OCI-M1 (cell line): ENCODE measurements around the gene ZNF146.
"Not testable (repeated sequence)": the region's sequence is repeated elsewhere in the genome, so short reads cannot be mapped to it uniquely, and the experiment has no call there.

ENCODE experiments used
- DNase-seq: peaks from one replicate; lab custom pipeline; 2025; lab: John Stamatoyannopoulos, UW

ZNF146 gene

DNA sequence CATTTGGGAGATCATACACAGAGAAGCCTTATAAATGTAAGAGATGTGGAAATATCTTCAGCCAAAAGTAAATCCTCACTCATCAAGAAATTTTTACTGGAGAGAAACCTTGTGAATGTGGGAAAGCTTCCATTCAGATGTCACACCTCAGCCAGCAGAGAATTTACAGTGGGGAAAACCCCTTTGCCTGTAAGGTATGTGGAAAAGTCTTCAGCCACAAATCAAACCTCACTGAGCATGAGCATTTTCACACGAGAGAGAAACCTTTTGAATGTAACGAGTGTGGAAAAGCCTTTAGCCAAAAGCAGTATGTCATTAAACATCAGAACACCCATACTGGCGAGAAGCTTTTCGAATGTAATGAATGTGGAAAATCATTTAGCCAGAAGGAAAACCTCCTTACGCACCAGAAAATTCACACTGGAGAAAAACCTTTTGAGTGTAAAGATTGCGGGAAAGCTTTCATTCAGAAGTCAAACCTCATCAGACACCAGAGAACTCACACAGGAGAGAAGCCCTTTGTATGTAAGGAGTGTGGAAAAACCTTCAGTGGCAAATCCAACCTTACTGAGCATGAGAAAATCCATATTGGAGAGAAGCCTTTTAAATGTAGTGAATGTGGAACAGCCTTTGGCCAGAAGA lies 21.5 kb downstream of the ZNF146 start:
- no peak for DNase-seq

DNA sequence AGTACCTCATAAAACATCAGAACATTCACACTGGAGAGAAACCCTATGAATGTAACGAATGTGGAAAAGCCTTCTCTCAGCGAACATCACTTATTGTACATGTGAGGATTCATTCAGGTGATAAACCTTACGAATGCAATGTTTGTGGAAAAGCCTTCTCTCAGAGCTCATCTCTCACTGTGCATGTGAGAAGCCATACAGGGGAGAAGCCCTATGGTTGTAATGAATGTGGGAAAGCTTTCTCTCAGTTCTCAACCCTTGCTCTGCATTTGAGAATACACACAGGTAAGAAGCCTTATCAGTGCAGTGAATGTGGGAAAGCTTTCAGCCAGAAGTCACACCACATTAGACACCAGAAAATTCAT lies 22.0 kb downstream of the ZNF146 start:
- DNase-seq, result no peak

DNA sequence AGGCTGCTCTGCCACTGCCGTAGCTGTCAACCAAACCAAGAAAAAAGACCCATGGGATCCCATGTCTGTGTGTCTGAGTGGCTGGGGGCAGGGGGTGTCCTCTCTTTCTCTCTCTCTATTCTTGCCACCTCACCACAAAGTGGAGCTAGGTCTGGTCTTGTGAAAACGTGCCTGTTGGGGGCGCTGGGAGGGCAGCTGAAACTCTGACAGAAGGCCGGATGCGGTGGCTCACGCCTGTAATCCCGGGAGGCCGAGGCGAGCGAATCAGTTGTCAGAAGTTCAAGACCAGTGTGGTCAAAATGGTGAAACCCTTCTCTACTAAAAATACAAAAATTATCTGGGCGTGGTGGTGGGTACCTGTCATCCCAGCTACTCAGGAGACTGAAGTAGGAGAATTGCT lies 29.2 kb downstream of the ZNF146 start:
- DNase-seq, result no peak

DNA sequence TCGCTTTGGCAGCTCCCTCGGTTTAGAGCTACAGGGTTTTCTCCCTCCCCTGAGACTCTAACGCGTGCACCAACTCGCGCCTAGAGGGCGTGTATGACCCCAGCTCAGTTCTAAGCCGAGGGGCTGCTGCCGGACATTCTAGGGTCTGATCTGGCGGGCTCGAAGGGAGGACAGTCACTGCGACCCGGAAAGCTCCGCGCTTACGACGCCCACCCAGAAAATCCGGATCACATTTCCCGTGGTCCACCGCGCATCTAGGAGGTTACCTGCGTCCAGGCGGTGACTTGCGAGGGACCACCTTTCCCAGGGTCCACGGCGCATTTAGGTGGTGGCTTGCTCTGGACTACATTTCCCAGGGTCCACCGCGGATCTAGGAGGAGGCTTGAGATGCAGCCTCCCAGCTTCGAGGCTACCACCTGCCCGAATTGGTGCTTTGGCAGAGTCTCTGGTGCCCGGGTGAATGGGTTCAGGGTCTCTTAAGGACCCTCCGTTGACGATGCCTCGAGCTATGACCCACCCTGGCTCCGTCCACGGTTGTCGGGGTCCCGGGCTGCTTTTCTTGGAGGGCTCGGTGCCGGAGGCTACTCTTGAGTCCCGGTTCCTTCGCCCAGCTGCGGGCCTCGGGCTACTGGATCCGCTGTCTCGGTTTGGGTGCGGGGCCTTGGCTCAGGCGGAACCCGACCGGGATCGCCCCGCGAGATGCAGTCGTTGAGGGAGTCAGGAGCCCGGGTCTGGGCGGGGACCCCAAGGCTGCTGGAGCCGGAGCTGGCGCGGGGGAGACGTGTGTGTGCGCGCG lies 30.5 kb downstream of the ZNF146 start:
- no peak for DNase-seq

DNA sequence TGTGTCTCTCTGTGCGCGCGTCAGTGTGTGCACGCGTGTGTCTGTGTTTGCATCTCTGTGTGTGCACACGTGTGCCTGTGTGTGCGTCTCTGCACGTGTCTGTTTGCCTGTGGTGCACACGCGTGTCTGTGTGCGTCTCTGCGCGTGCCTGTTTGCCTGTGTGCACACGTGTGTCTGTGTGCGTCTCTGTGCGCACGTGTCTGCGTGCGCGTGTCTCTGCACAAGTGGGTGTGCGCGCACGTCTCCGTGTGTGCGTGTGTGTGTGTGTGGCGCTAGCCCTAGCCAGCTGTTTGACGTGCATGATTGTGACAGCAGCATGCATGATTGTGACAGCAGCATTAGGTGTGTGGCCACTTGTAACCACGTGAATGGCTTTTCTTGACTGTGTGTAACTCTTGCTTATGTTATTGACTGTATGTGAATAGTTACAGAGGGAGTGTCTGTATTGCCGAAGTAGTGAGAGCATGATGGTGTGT lies 31.1 kb downstream of the ZNF146 start:
- no peak for DNase-seq

DNA sequence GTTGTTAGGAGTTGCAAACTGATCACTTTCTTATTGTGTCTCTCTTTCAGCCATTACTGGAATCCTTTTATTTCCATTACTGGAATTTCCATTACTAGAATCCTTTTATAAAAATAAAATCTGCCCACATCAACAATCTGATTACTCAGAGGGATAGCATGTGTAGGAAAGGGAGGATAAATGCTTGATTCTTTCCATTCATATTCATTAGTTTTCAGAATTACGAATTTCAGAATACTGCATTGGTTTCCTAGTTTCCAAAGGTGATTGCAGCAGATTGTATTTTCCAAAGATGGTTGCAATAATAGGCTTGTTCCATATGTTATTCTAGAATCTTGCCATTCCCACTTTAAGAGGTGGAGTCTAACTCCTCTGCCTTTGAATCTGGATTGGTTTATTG lies 37.1 kb downstream of the ZNF146 start:
- no peak for DNase-seq

DNA sequence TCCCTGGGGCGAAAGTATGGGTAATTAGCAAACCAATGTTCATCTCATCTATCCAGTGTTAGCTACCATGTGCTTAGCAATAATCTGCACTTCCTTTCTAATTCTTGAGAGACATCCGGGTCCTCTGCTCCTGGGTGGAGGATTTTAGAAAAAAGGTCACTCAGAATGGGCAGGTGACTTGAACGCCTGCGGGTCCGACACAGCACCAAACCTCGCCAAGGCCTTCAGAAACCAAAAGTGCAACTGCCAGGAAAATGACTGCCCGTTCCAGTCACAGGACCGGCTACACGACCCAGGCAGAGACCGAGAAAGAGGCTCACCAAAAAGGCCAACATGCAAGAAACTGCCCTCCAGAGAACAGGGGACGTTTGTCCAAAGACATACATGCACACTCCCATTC lies 39.9 kb downstream of the ZNF146 start:
- DNase-seq, result no peak

DNA sequence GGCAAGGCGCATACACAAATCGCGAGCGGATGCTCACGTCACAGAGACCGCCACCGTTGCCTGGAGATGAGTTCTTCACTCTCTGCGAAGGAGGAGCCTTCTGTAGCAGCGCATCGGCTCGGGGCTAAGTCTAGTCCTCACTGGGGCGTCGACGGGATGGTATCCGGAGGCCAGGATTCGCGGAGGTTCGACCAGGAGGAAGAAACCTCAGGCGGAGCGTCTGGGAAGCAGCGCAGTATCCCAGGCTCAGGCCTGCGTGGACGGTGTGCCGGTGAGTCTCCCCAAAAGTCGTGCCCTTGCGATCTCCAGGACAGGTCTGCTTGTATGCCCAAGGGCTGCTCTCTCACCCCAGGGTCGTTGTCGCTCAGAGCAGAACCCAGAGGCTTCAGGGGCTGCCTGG lies 40.4 kb downstream of the ZNF146 start:
- DNase-seq, result no peak

DNA sequence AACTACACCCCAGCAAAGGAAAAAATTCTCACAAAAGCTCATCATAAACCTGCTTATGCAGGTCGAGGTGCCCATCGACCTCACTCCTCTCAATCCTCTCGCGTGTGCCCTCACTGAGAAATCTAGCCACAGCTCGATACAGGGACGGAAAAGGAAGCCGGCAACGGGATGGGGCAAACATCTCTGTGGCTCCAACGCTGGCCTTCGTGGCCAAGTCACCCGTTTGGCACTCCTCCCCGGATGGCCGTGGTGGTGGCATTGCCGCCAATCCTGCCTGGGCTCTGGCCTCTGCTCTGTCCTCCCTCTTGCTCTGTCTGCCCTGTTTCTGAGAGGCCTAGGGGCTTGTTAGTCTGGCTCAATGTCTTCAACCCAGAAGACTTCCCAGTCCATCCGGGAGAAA lies 41.2 kb downstream of the ZNF146 start:
- no peak for DNase-seq

DNA sequence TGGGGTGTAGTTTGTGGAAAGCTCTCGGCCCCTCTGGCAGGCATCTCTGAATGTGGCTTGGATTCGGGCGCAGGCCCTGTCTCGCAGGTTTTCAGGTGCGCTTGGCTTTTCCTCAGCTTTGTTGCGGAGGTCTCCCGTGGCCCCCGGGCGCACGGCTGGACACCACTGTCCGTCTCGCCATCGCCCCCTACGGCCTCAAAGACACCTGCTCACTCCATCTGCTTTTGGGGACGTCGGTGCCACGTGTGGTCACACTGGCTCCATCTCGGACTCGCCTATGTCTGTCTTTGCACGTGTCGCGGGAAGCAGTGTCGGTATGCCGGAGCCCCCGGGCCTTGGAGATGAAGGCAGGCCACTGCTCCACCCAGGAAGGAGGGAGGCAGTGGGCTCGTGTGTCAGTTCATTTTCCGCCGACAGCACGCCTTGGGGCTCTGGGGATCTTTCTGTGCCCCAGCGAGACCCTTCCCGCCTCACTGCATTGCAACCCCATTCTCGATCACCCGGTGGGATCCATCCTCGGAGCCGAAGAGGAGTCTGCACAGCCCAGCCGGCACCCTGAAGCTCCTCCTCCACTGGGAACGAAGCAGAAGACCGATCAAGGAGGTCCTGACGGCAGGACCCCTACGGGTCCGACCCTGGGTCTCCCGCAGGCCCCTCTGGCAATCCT lies 42.1 kb downstream of the ZNF146 start:
- no peak for DNase-seq

DNA sequence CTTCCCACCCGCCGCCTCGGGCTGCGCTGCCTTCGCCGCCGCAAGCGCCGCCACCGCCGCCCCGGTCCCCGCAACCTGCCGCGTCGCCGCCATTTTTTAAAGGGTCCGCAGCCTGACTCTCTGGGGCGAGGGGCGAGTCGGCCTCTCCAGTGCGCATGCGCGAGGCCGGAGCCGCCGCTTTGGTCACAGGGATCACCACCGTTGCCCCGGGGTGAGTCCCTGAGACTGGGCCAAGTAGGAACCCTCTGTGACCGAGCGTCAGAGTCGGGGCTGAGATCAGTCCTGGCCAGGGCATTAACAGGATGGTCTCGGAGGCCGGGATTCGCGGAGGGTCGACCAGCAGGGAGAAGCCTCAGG lies 42.6 kb downstream of the ZNF146 start:
- DNase-seq, result no peak

DNA sequence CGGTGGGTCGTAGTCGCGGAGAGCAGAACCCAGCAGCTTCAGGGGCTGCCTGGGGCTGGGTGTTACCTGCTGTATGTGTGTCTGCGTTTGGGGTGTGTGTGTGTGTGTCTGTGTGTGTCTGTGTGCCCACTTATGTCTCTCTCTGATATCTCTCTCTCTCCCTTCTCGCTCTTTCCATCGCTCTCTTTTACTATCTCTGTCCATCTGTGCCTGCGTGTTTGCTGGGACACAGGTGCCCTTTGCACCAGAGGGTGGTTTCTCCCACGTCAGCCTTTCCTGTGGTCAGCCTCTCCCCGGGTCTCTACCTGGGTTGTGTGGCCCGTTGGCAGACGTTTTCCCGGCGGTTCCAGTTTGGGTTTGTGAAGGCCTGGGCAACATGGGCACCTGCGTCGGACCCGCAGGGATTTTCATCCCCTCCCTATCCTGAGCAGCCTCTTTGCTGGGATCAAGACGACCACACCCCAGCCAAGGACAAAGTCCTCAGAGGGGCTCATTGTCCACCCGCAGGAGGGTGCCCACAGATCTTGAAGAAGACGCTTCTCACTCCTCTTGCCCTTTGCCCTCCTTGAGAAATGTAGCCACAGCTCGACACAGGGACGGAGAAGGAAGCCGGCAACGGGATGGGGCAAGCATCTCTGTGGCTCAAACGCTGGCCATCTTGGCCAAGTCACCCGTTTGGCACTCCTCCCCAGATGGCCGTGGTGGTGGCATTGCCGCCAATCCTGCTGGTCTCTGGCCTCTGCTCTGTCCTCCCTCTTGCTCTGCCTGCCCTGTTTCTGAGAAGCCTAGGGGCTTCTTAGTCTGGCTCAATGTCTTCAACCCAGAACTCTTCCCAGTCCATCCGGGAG lies 43.3 kb downstream of the ZNF146 start:
- no peak for DNase-seq

DNA sequence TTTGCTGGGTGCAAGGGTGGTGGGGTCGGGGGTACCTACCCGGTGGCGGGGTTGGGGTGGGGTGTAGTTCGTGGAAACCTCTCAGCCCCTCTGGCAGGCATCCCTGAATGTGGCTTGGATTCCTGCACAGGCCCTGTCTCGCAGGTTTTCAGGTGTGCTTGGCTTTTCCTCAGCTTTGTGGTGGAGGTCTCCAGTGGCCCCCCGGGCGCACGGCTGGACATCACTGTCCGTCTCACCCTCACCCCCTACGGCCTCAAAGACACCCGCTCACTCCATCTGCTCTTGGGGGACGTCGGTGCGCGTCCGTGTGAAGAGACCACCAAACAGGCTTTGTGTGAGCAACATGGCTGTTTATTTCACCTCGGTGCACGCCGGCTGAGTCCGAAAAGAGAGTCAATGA lies 44.3 kb downstream of the ZNF146 start:
- no peak for DNase-seq

DNA sequence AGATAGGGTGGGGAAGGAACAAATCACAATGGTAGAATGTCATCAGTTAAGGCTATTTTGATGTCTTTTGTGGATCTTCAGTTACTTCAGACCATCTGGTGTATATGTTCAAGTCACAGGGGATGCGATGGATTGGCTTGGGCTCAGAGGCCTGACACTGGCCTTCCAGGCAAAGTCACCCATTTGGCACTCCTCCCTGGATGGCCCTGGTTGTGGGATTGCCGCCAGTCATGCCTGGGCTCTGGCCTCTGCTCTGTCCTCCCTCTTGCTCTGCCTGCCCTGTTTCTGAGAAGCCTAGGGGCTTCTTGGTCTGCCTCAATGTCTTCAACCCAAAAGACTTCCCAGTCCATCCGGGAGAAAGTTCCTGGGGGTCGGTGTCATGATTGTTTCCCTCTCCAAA lies 50.2 kb downstream of the ZNF146 start:
- no peak for DNase-seq

DNA sequence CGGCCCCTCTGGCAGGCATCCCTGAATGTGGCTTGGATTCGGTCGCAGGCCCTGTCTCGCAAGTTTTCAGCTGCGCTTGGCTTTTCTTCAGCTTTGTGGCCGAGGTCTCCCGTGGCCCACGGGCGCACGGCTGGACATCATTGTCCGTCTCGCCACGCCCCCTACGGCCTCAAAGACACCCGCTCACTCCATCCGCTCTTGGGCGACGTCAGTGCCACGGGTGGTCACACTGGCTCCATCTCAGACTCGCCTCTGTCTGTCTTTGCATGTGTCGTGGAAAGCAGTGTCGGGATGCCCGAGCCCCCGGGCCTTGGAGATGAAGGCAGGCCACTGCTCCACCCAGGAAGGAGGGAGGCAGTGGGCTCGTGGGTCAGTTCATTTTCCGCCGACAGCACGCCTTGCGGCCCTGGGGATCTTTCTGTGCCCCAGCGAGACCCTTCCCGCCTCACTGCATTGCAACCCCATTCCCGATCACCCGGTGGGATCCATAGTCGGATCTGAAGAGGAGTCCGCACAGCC lies 51.0 kb downstream of the ZNF146 start:
- no peak for DNase-seq

DNA sequence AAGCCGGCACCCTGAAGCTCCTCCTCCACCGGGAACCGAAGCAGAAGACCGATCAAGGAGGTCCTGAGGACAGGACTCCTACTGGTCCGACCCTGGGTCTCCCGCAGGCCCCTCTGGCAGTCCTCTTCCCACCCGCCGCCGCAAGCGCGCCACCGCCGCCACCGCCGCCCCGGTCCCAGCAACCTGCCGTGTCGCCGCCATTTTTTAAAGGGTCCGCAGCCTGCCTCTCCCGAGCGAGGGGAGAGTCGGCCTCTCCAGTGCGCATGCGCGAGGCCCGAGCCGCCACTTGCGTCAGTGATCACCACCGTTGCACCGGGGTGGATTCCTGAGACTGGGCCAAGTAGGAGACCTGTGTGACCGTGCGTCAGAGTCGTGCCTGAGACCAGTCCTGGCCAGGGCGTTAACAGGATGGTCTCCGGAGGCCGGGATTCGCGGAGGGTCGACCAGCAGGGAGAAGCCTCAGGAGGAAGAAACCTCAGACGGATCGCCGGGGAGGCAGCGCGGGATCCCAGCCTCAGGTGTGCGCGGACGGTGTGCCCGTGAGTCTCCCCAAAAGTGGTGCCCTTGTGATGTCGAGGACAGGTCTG lies 51.6 kb downstream of the ZNF146 start:
- DNase-seq, result no peak

DNA sequence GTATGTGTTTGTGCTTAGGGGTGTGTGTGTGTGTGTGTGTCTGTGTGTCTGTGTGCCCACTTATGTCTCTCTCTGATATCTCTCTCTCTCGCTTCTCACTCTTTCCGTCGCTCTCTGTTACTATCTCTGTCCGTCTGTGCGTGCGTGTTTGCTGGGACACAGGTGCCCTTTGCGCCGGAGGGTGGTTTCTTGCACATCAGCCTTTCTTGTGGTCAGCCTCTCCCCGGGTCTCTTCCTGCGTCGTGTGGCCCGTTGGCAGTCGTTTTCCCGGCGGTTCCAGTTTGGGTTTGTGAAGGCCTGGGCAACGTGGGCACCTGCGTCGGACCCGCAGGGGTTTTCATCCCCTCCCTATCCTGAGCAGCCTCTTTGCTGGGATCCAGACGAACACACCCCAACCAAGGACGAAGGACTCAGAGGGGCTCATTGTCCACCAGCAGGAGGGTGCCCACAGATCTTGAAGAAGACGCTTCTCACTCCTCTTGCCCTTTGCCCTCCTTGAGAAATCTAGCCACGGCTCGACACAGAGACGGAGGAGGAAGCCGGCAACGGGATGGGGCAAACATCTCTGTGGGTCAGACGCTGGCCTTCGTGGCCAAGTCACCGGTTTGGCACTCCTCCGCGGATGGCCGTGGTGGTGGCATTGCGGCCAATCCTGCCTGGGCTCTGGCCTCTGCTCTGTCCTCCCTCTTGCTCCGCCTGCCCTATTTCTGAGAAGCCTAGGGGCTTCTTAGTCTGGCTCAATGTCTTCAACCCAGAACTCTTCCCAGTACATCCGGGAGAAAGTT lies 52.3 kb downstream of the ZNF146 start:
- DNase-seq, result no peak

DNA sequence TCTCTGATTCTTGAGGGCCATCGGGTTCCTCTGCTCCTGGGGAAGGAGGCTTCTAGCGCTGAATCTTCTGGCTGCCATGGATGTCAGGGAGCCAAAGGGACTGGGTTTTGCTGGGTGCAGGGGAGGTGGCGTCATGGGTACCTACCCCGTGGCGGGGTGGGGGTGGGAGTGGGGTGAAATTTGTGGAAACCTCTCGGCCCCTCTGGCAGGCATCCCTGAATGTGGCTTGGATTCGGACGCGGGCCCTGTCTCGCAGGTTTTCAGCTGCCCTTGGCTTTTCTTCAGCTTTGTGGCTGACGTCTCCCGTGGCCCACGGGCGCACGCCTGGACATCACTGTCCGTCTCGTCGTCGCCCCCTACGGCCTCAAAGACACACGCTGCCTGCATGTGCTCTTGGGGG lies 53.2 kb downstream of the ZNF146 start:
- not testable (repeated sequence) for DNase-seq

DNA sequence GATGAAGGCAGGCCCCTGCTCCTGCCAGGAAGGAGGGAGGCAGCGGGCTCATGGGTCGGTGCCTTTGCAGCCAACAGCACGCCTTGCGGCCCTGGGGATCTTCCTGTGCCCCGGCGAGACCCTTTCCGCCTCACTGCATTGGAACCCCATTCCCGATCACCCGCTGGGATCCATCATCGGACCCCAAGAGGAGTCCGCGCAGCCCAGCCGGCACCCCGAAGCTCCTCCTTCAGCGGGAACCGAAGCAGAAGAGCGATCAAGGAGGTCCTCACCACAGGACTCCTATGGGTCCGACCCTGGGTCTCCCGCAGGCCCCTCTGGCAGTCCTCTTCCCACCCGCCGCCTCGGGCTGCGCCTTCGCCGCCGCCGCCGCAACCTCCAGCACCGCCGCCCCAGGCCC lies 53.7 kb downstream of the ZNF146 start:
- DNase-seq, result not testable (repeated sequence)

DNA sequence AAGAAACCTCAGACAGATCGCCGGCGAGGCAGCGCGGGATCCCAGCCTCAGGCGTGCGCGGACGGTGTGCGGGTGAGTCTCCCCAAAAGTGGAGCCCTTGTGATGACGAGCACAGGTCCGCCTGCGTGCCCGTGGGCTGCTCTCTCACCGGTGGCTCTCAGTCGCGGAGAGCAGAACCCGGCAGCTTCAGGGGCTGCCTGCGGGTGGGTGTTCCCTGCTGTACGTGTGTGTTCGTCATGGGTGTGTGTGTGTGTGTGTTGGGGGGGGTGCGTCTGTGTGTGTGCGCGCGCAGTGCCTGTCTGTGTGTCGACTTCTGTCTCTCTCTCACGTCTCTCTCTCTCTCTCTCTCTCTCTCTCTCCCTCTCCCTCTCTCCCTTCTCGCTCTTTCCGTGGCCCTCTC lies 54.4 kb downstream of the ZNF146 start:
- not testable (repeated sequence) for DNase-seq
